K562 (cell line): ENCODE data around the gene CHSY3.

ENCODE experiments used
- CTCF ChIP-seq, 3 experiments: IDR thresholded peaks in 2 of 3; conservative IDR thresholded peaks in 1 of 3; 2 replicates each; pipeline ENCODE4 v1.5.1; 2011 to 2012; ENCODE audit warnings: low read length in 3 of 3, mild to moderate bottlenecking in 3 of 3, control low read depth in 2 of 3, improper control_type of control experiment in 1 of 3, inconsistent platforms in 1 of 3, low read depth in 1 of 3, mixed read lengths in 1 of 3, moderate library complexity in 1 of 3; ENCODE audit not compliant: insufficient read depth in 2 of 3
- FOXP4 ChIP-seq: sonication (generic); formaldehyde crosslinking; IDR thresholded peaks from 2 replicates; pipeline ENCODE4 v1.8.0; 2022; ENCODE audit warnings: mild to moderate bottlenecking, missing genetic modification reagents, borderline replicate concordance
- HNRNPH1 ChIP-seq: fragments of 200-400 bp; formaldehyde crosslinking; optimal IDR thresholded peaks from 2 replicates; pipeline ENCODE3; 2017; ENCODE audit warnings: low read depth, mild to moderate bottlenecking, low read length, moderate library complexity

GRCh38 chr5:130102960-130103359, 198.7 kb downstream of the CHSY3 start:
- no peak for TF ChIP-seq CTCF (IDR thresholded peaks at IDR 0.05 in 2 of 3, conservative IDR thresholded peaks at IDR 0.05 in 1 of 3; ENCODE audit: insufficient read depth in 2 of 3, low read depth in 1 of 3, low read length in 3 of 3)
- no peak for TF ChIP-seq HNRNPH1
- TF ChIP-seq FOXP4 (CRISPR knock-in tag), result no peak
